K562 (cell line): ENCODE data around the gene CENPO. TPM values are rescaled to one million over a fixed set of nuclear protein-coding genes. Genes with fewer than 3 reads are reported as not detected.

Source experiments
- CBFB ChIP-seq: sonication (generic); formaldehyde crosslinking; IDR thresholded peaks from 2 replicates; pipeline ENCODE4 v1.4.0; 2020; ENCODE audit warnings: mild to moderate bottlenecking, missing genetic modification reagents
- DACH1 ChIP-seq: fragments of 450-650 bp; IDR thresholded peaks from 2 replicates; pipeline ENCODE4 v1.6.1; 2018; ENCODE audit not compliant: partially characterized antibody
- DPF2 ChIP-seq: fragments of 450-650 bp; IDR thresholded peaks from 2 replicates; pipeline ENCODE4 v1.6.1; 2016
- MAFG ChIP-seq: fragments of 450-650 bp; conservative IDR thresholded peaks from 2 replicates; pipeline ENCODE4 v1.6.1; 2016; ENCODE audit warnings: missing genetic modification characterization, missing compliant biosample characterization
- POLR2B ChIP-seq: fragments of 450-650 bp; IDR thresholded peaks from 2 replicates; pipeline ENCODE4 v1.6.1; 2018; ENCODE audit warnings: low read depth; ENCODE audit not compliant: partially characterized antibody
- RBM39 ChIP-seq: fragments of 200-400 bp; formaldehyde crosslinking; optimal IDR thresholded peaks from 2 replicates; pipeline ENCODE3; 2018; ENCODE audit warnings: low read depth, low read length
- SUPT5H ChIP-seq: fragments of 450-650 bp; IDR thresholded peaks from 2 replicates; pipeline ENCODE4 v1.6.1; 2016
- TOE1 ChIP-seq, 2 experiments: fragments of 450-650 bp in 1 of 2; sonication (generic) in 1 of 2; formaldehyde crosslinking in 1 of 2; IDR thresholded peaks; 2 replicates each; pipeline versions ENCODE4 v1.7.1 to v1.8.0; 2016 to 2022; ENCODE audit warnings: borderline replicate concordance in 2 of 2, mild to moderate bottlenecking in 2 of 2, antibody characterized with exemption in 1 of 2, inconsistent platforms in 1 of 2, low read depth in 1 of 2, missing genetic modification reagents in 1 of 2, moderate library complexity in 1 of 2
- ZNF395 ChIP-seq: fragments of 200-800 bp; sonication (Bioruptor generic); IDR thresholded peaks from 2 replicates; pipeline ENCODE4 v1.6.1; 2017; ENCODE audit warnings: missing genetic modification characterization, missing compliant biosample characterization
- ZNF740 ChIP-seq, 3 experiments: fragments of 200-800 bp in 1 of 3; sonication (Bioruptor generic) in 1 of 3; sonication (generic) in 1 of 3; formaldehyde crosslinking in 1 of 3; IDR thresholded peaks; 2 replicates each; pipeline versions ENCODE4 v1.6.1 to v1.8.0; 2016 to 2022; ENCODE audit warnings: mild to moderate bottlenecking in 2 of 3, missing compliant biosample characterization in 2 of 3, missing genetic modification characterization in 2 of 3, missing genetic modification reagents in 1 of 3
- ZNF766 ChIP-seq: fragments of 200-800 bp; sonication (Bioruptor generic); conservative IDR thresholded peaks from 2 replicates; pipeline ENCODE4 v1.6.1; 2016; ENCODE audit warnings: missing genetic modification characterization, missing compliant biosample characterization
- polyA plus RNA-seq, 8 experiments: library from polyadenylated mRNA; depleted of rRNA in 4 of 8; stranded (reverse) in 5 of 8; unstranded in 3 of 8; fragments of >200 nt; fragmentation: Nextera tagmentation in 2 of 8; fragmentation: Illumina TruSeq in 1 of 8; extraction: Ambion mirVana in 2 of 8; extraction: Trizol in 1 of 8; gene quantifications; 2 replicates each; pipeline versions ENCODE4 v1.2.1 to v1.2.3, GENCODE V29; 2011 to 2014; ENCODE audit warnings: inconsistent platforms in 1 of 8, missing spikeins in 1 of 8
- total RNA-seq, 7 experiments: library from RNA; depleted of rRNA in 6 of 7; stranded (reverse); fragments of >200 nt in 6 of 7; fragmentation: Illumina TruSeq in 2 of 7; extraction: Trizol in 2 of 7; gene quantifications; 2 replicates each; pipeline versions ENCODE4 v1.2.1 to v1.2.3, GENCODE V29; 2011 to 2021; ENCODE audit warnings: low replicate concordance in 1 of 7
- TF ChIP-seq, protein P1 (sequence below): fragments of 250-450 bp; sonication (Bioruptor Pico); IDR thresholded peaks from 2 replicates; pipeline ENCODE4 v1.5.0; 2021; ENCODE audit warnings: mild to moderate bottlenecking, moderate library complexity
- TF ChIP-seq, protein P2 (sequence below): fragments of 250-450 bp; sonication (Bioruptor Pico); IDR thresholded peaks from 2 replicates; pipeline ENCODE4 v1.9.0; 2021; ENCODE audit warnings: mild to moderate bottlenecking, inconsistent platforms

CENPO gene
- total and polyA plus RNA-seq, 9 of the 15 experiments (the other 6 are each of a cell fraction or from before 2014, with no cell fraction given): 30.6 to 59.4 (median 38.9) TPM

DNA sequence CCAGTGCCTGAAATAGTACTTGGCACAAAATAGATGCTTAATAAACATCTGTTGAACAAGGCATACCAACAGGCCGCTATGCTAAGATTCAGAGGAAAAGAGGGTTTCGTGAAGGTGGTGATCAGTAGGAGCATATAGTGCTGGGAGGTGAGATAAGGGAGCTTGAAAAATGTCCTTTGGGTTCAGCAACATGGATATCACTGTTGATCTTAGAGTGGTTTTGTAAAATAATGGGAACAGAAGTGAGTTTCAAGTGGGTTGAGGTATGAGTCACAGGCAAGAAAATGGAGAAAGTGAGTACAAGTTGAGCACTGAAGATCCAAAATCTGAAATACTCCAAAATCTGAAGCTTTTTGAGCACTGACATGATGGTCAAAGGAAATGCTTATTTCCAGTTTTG is 4.4 kb downstream of the CENPO start (continued):
- TF ChIP-seq ZNF766 (CRISPR knock-in tag) (0 out of 2 replicates have a peak, but pooled peaks have one; percentile 18), ZNF740 (CRISPR knock-in tag; IDR thresholded peaks at IDR 0.05) (no peak), ZNF740 (tag; IDR thresholded peaks at IDR 0.05) (no peak), DACH1 (peak; percentile 28), POLR2B (peak; percentile 19), ZNF395 (CRISPR knock-in tag) (no peak), CBFB (CRISPR knock-in tag) (no peak), TOE1 (IDR thresholded peaks at IDR 0.05; ENCODE audit: borderline replicate concordance) (no peak), TOE1 (CRISPR knock-in tag; IDR thresholded peaks at IDR 0.05; ENCODE audit: borderline replicate concordance, low read depth) (no peak), SUPT5H (no peak), MAFG (tag) (no peak), DPF2 (peak; percentile 81), RBM39 (no peak)
- TF ChIP-seq, protein P1, sequence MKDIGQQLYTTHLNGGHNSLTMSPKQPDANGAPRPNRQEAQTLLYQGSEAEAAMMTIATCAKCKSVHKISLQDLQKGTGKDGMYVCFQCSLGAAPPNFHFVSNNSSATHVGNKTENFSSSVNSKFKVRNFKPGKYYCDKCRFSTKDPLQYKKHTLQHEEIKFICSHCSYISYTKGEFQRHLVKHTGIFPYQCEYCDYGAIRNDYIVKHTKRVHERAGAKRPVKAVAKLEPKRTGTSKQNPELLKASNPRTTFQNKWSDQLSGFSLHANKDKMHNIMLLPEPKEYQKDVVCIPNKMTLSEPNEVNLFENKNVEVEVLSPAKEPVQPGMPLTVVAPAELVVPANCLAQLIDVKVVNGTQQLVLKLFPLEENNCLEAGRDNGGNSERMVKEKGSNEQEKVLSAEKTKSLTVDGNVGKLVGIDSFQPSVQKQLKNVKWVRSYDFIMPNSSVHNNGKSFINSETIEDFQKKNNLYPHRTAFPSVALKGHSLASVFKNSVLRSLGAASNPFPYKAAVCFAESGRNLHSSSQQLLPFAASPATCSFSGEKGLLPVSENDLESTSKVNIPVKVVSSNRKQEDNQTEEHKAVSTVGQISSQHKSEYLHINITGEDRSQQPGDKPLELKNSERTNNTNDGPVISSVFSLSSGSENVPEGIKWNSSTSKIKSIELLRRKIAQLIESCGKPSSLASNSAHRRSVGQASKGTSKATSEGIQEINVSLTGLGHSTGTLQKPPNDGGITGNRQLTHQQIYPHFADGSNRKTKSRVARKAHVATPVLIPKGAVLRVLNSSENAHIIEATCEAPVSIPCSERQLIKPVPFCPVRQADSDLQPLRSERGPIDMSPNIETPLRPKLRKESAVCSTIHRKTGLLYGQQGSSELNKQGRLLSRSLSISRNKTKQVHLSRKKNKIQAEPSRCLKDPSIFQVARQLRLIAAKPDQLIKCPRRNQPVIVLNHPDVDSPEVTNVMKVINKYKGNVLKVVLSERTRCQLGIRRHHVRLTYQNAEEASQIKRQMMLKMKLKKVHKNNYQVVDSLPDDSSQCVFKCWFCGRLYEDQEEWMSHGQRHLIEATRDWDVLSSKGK (CRISPR knock-in tag): no peak
- TF ChIP-seq, protein P2, sequence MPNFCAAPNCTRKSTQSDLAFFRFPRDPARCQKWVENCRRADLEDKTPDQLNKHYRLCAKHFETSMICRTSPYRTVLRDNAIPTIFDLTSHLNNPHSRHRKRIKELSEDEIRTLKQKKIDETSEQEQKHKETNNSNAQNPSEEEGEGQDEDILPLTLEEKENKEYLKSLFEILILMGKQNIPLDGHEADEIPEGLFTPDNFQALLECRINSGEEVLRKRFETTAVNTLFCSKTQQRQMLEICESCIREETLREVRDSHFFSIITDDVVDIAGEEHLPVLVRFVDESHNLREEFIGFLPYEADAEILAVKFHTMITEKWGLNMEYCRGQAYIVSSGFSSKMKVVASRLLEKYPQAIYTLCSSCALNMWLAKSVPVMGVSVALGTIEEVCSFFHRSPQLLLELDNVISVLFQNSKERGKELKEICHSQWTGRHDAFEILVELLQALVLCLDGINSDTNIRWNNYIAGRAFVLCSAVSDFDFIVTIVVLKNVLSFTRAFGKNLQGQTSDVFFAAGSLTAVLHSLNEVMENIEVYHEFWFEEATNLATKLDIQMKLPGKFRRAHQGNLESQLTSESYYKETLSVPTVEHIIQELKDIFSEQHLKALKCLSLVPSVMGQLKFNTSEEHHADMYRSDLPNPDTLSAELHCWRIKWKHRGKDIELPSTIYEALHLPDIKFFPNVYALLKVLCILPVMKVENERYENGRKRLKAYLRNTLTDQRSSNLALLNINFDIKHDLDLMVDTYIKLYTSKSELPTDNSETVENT (CRISPR knock-in tag): no peak
